ENCODE data around the gene NID2.

The NID2 gene

GRCh38 chr14:52048116-52048515, 20.7 kb downstream of the NID2 start:
- H3K9me3 ChIP-seq (ENCODE audit: low read depth, low read length), result no peaks in the 10 kb centered on the region
- H3K9ac ChIP-seq (ENCODE audit: insufficient read length), result no peak overlapping the region
- H3K36me3 ChIP-seq (ENCODE audit: insufficient read depth, low read length), result no peaks in the 10 kb centered on the region
- no peak overlapping the region for H3K4me3 ChIP-seq
- no peak for TF ChIP-seq FOXP2 (optimal IDR thresholded peaks at IDR 0.05; ENCODE audit: control extremely low read depth, extremely low read length, insufficient read depth)
- no peak for TF ChIP-seq EZH2 (IDR thresholded peaks at IDR 0.05)
- TF ChIP-seq POLR2AphosphoS5 (IDR thresholded peaks at IDR 0.05; ENCODE audit: borderline replicate concordance, low read depth, low read length), result no peak
- DNase-seq (ENCODE audit: low read depth, low spot score), result no peak
- no peak overlapping the region for H3K27ac ChIP-seq

DNA sequence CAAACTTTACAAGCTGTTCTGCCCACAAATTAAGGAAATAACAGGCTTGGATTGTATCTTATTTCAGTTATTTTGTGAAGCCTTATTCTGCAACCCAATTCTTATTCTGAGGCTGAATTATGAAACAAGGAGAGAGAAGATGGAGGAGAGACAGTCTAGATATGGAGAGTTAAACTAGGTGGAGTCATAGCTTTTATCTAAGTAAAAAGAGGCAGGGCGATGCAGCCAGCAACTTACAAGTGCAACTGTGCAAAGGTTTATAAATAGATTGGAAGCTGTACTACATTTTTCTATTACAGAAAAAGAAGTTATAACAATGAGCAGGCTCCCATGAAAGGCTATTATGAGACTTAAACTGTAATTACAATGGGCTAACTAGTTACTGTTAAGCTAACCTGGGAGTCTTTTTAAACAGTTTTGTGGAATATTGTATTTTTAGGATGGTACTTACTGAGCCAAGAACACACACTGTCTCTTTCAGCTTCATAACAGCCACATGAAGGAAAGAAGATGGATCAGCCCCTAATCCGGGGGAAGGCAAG, 22.4 kb downstream of the NID2 start:
- Histone ChIP-seq H3K27ac (no peak overlapping the region), H3K36me3 (ENCODE audit: insufficient read depth, low read length) (no peaks in the 10 kb centered on the region), H3K9ac (ENCODE audit: insufficient read length) (no peak overlapping the region), H3K9me3 (ENCODE audit: low read depth, low read length) (no peaks in the 10 kb centered on the region), H3K4me3 (no peak overlapping the region)
- no peak for DNase-seq (ENCODE audit: low read depth, low spot score)
- no peak for TF ChIP-seq FOXP2 (optimal IDR thresholded peaks at IDR 0.05; ENCODE audit: control extremely low read depth, extremely low read length, insufficient read depth)
- TF ChIP-seq POLR2AphosphoS5 (IDR thresholded peaks at IDR 0.05; ENCODE audit: borderline replicate concordance, low read depth, low read length), result no peak
- no peak for TF ChIP-seq EZH2 (IDR thresholded peaks at IDR 0.05)

- no peak for DNase-seq (ENCODE audit: low read depth, low spot score)
- no peaks in the 10 kb centered on the region for H3K9me3 ChIP-seq (ENCODE audit: low read depth, low read length)
- no peak for TF ChIP-seq EZH2 (IDR thresholded peaks at IDR 0.05)
- TF ChIP-seq POLR2AphosphoS5 (IDR thresholded peaks at IDR 0.05; ENCODE audit: borderline replicate concordance, low read depth, low read length), result no peak
- no peak for TF ChIP-seq FOXP2 (optimal IDR thresholded peaks at IDR 0.05; ENCODE audit: control extremely low read depth, extremely low read length, insufficient read depth)
- H3K9ac ChIP-seq (ENCODE audit: insufficient read length), result no peak overlapping the region
- H3K4me3 ChIP-seq, result no peak overlapping the region
- peaks cover 8% of the 10 kb centered on the region; the same call in 1 of the 2 replicates for H3K36me3 ChIP-seq (ENCODE audit: insufficient read depth, low read length)
- no peak overlapping the region for H3K27ac ChIP-seq
Measured at GRCh38 chr14:52044791-52045522, 23.9 kb downstream of the NID2 start.

DNA sequence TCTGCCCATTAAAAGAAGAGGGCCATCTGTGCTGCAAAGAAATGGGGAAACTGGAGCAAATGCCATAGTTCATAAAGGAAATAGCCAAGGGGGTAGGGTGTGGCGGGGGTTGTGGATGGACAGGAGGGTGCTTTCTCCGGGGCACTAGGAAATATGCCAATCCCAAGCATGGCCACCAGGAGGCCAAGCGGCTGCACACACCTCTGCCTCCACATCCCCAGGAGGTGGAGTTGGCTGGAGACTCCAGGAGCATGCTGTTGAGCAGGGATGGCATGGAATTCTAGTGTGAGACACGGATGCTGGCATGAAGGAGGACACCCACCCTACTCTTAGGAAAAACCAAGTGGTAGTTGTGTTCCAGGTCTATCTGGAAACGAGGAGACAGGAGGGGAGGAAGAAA, 25.2 kb downstream of the NID2 start:
- no peak for TF ChIP-seq POLR2AphosphoS5 (IDR thresholded peaks at IDR 0.05; ENCODE audit: borderline replicate concordance, low read depth, low read length)
- no peak for TF ChIP-seq FOXP2 (optimal IDR thresholded peaks at IDR 0.05; ENCODE audit: control extremely low read depth, extremely low read length, insufficient read depth)

GRCh38 chr14:52042371-52043289, 26.2 kb downstream of the NID2 start:
- H3K9me3 ChIP-seq (ENCODE audit: low read depth, low read length), result no peaks in the 10 kb centered on the region
- no peak for TF ChIP-seq POLR2AphosphoS5 (IDR thresholded peaks at IDR 0.05; ENCODE audit: borderline replicate concordance, low read depth, low read length)
- TF ChIP-seq EZH2 (IDR thresholded peaks at IDR 0.05), result no peak
- TF ChIP-seq FOXP2 (optimal IDR thresholded peaks at IDR 0.05; ENCODE audit: control extremely low read depth, extremely low read length, insufficient read depth), result no peak
- no peak overlapping the region for H3K27ac ChIP-seq
- H3K36me3 ChIP-seq (ENCODE audit: insufficient read depth, low read length), result peaks cover 8% of the 10 kb centered on the region; the same call in 1 of the 2 replicates
- H3K4me3 ChIP-seq, result no peak overlapping the region
- DNase-seq (ENCODE audit: low read depth, low spot score), result no peak
- H3K9ac ChIP-seq (ENCODE audit: insufficient read length), result no peak overlapping the region

More for the DNA sequence above, 25.2 kb downstream of the NID2 start:
- H3K27ac ChIP-seq, result no peak overlapping the region
- no peak for DNase-seq (ENCODE audit: low read depth, low spot score)
- H3K36me3 ChIP-seq (ENCODE audit: insufficient read depth, low read length), result peaks cover 8% of the 10 kb centered on the region; the same call in 1 of the 2 replicates
- H3K4me3 ChIP-seq, result no peak overlapping the region
- H3K9ac ChIP-seq (ENCODE audit: insufficient read length), result no peak overlapping the region
- no peaks in the 10 kb centered on the region for H3K9me3 ChIP-seq (ENCODE audit: low read depth, low read length)

GRCh38 chr14:52040598-52040997, 28.3 kb downstream of the NID2 start:
- TF ChIP-seq EZH2 (IDR thresholded peaks at IDR 0.05) (no peak), POLR2AphosphoS5 (IDR thresholded peaks at IDR 0.05; ENCODE audit: borderline replicate concordance, low read depth, low read length) (no peak), FOXP2 (optimal IDR thresholded peaks at IDR 0.05; ENCODE audit: control extremely low read depth, extremely low read length, insufficient read depth) (no peak)
- DNase-seq (ENCODE audit: low read depth, low spot score), result no peak
- no peak overlapping the region for H3K9ac ChIP-seq (ENCODE audit: insufficient read length)
- H3K4me3 ChIP-seq, result no peak overlapping the region
- peaks cover 21% of the 10 kb centered on the region for H3K36me3 ChIP-seq (ENCODE audit: insufficient read depth, low read length)
- H3K9me3 ChIP-seq (ENCODE audit: low read depth, low read length), result no peaks in the 10 kb centered on the region
- H3K27ac ChIP-seq, result no peak overlapping the region

DNA sequence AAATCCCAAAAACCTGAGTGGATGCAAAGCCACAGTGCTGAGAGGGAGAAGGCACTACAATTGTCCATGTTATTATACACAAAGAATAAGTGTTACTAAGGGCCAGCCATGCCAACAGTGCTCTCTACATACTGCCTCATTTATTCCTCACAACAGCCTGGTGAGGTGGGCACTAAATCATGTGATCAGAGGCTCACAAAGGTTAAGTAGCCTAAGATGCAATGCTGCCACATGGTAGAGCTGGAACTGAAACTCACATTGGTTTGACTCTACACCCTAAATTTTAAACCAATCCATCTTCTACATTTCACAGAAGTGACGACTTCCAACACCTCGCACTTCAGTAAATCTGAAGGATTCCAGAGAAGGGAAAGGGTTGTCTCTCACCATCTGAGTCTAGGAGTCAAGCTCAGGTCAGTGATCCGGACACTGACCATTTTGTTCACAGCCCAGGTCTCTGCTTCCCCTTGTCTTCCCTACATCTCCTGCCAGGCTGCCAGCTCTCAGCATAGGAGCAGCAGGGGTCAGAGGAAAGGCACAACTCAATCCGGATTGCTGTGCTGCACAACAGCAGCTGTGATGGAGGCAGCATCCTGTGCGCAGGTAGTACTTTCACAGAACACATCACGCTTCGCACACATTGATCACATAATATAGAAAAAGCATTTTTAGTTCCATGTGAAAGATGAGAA, 29.6 kb downstream of the NID2 start:
- Histone ChIP-seq H3K9me3 (ENCODE audit: low read depth, low read length) (no peaks in the 10 kb centered on the region; the same call in 1 of the 2 replicates), H3K36me3 (ENCODE audit: insufficient read depth, low read length) (peaks cover 29% of the 10 kb centered on the region), H3K4me3 (no peak overlapping the region), H3K9ac (ENCODE audit: insufficient read length) (no peak overlapping the region), H3K27ac (no peak overlapping the region)
- no peak for DNase-seq (ENCODE audit: low read depth, low spot score)
- TF ChIP-seq FOXP2 (optimal IDR thresholded peaks at IDR 0.05; ENCODE audit: control extremely low read depth, extremely low read length, insufficient read depth) (no peak), POLR2AphosphoS5 (IDR thresholded peaks at IDR 0.05; ENCODE audit: borderline replicate concordance, low read depth, low read length) (no peak), EZH2 (IDR thresholded peaks at IDR 0.05) (no peak)
